SK-N-SH treated with all-trans-retinoic acid at 6 μM for 48 hours (cell line): ENCODE data around the gene MRPL17.

Source experiments
- ATAC-seq: fragments of 200-7000 bp; cut with Tn5 transposase; 3 replicates; pipeline ENCODE4 v1.9.1; 2020; ENCODE audit warnings: mild to moderate bottlenecking, moderate library complexity
- ARNTL ChIP-seq: fragments of 450-650 bp; formaldehyde crosslinking; IDR thresholded peaks from 2 replicates; pipeline ENCODE4 v1.5.0; 2020; ENCODE audit warnings: low read depth, mild to moderate bottlenecking, moderate library complexity, borderline replicate concordance
- BACH2 ChIP-seq: fragments of 250-450 bp; sonication (Bioruptor Pico); IDR thresholded peaks from 2 replicates; pipeline ENCODE4 v1.9.0; 2021; ENCODE audit warnings: mild to moderate bottlenecking, borderline replicate concordance
- CREB5 ChIP-seq: fragments of 250-450 bp; sonication (Bioruptor Pico); IDR thresholded peaks from 2 replicates; pipeline ENCODE4 v1.5.1; 2020; ENCODE audit warnings: low read depth, mild to moderate bottlenecking, moderate library complexity
- CSDC2 ChIP-seq: fragments of 250-450 bp; sonication (Bioruptor Pico); IDR thresholded peaks from 2 replicates; pipeline ENCODE4 v1.5.0; 2020; ENCODE audit warnings: mild to moderate bottlenecking, moderate library complexity
- CSRNP3 ChIP-seq: fragments of 250-450 bp; sonication (Bioruptor Pico); IDR thresholded peaks from 2 replicates; pipeline ENCODE4 v1.5.1; 2021; ENCODE audit warnings: mild to moderate bottlenecking, moderate library complexity
- ESRRG ChIP-seq: fragments of 250-450 bp; sonication (Bioruptor Pico); IDR thresholded peaks from 2 replicates; pipeline ENCODE4 v1.6.1; 2021; ENCODE audit warnings: mild to moderate bottlenecking
- GLIS3 ChIP-seq: fragments of 250-450 bp; sonication (Bioruptor Pico); IDR thresholded peaks from 2 replicates; pipeline ENCODE4 v1.5.0; 2020; ENCODE audit warnings: mild to moderate bottlenecking, moderate library complexity
- ISL1 ChIP-seq: fragments of 250-450 bp; sonication (Bioruptor Pico); IDR thresholded peaks from 2 replicates; pipeline ENCODE4 v2.1.2; 2022; ENCODE audit warnings: mild to moderate bottlenecking, moderate library complexity
- OSR1 ChIP-seq: fragments of 250-450 bp; sonication (Bioruptor Pico); IDR thresholded peaks from 2 replicates; pipeline ENCODE4 v1.8.0; 2022; ENCODE audit warnings: moderate library complexity, mild to moderate bottlenecking, inconsistent platforms
- PATZ1 ChIP-seq: fragments of 250-450 bp; sonication (Bioruptor Pico); IDR thresholded peaks from 2 replicates; pipeline ENCODE4 v1.8.0; 2020; ENCODE audit warnings: mild to moderate bottlenecking, moderate library complexity, borderline replicate concordance
- POU6F1 ChIP-seq: fragments of 250-450 bp; sonication (Bioruptor Pico); IDR thresholded peaks from 2 replicates; pipeline ENCODE4 v1.8.0; 2021; ENCODE audit warnings: low read depth, mild to moderate bottlenecking, moderate library complexity, borderline replicate concordance
- PPARA ChIP-seq: fragments of 250-450 bp; sonication (Bioruptor Pico); IDR thresholded peaks from 2 replicates; pipeline ENCODE4 v1.5.0; 2020; ENCODE audit warnings: mild to moderate bottlenecking, borderline replicate concordance
- RARB ChIP-seq: fragments of 250-450 bp; sonication (Bioruptor Pico); IDR thresholded peaks from 2 replicates; pipeline ENCODE4 v1.8.0; 2021; ENCODE audit warnings: mild to moderate bottlenecking, moderate library complexity
- TCF4 ChIP-seq: fragments of 250-450 bp; sonication (Bioruptor Pico); IDR thresholded peaks from 2 replicates; pipeline ENCODE4 v1.8.0; 2021; ENCODE audit warnings: mild to moderate bottlenecking, moderate library complexity, borderline replicate concordance
- TOX ChIP-seq: fragments of 250-450 bp; sonication (Bioruptor Pico); IDR thresholded peaks from 2 replicates; pipeline ENCODE4 v1.8.0; 2021; ENCODE audit warnings: mild to moderate bottlenecking, moderate library complexity, borderline replicate concordance
- ZC3H10 ChIP-seq: fragments of 250-450 bp; sonication (Bioruptor Pico); IDR thresholded peaks from 2 replicates; pipeline ENCODE4 v1.5.1; 2021; ENCODE audit warnings: mild to moderate bottlenecking, moderate library complexity
- ZFP3 ChIP-seq: fragments of 250-450 bp; sonication (Bioruptor Pico); IDR thresholded peaks from 2 replicates; pipeline ENCODE4 v1.5.0; 2020; ENCODE audit warnings: mild to moderate bottlenecking, moderate library complexity
- ZFP30 ChIP-seq: fragments of 450-650 bp; formaldehyde crosslinking; IDR thresholded peaks from 2 replicates; pipeline ENCODE4 v1.5.0; 2022; ENCODE audit warnings: mild to moderate bottlenecking, moderate library complexity
- ZNF565 ChIP-seq: fragments of 450-650 bp; formaldehyde crosslinking; conservative IDR thresholded peaks from 2 replicates; pipeline ENCODE4 v1.5.0; 2020; ENCODE audit warnings: low read depth, mild to moderate bottlenecking, moderate library complexity
- ZNF70 ChIP-seq: fragments of 450-650 bp; formaldehyde crosslinking; IDR thresholded peaks from 2 replicates; pipeline ENCODE4 v1.5.0; 2020; ENCODE audit warnings: mild to moderate bottlenecking, moderate library complexity
- ZNF8 ChIP-seq: fragments of 450-650 bp; formaldehyde crosslinking; IDR thresholded peaks from 2 replicates; pipeline ENCODE4 v1.5.0; 2020; ENCODE audit warnings: mild to moderate bottlenecking, moderate library complexity

Gene MRPL17

GRCh38 chr11:6650980-6651379 is 32.2 kb downstream of the MRPL17 start:
- TF ChIP-seq BACH2 (CRISPR knock-in tag) (no peak), PATZ1 (CRISPR knock-in tag) (no peak), ZFP3 (CRISPR knock-in tag) (no peak)
- ATAC-seq, result no peak

- ATAC-seq, result no peak
- TF ChIP-seq CREB5 (CRISPR knock-in tag), result no peak
- no peak for TF ChIP-seq CSDC2 (CRISPR knock-in tag)
- no peak for TF ChIP-seq ZFP30
Measured at GRCh38 chr11:6650104-6650503, 33.0 kb downstream of the MRPL17 start.

GRCh38 chr11:6648501-6648900 is 34.6 kb downstream of the MRPL17 start:
- TF ChIP-seq OSR1 (no peak), CSRNP3 (CRISPR knock-in tag) (no peak), ISL1 (no peak), TOX (CRISPR knock-in tag) (no peak), ZC3H10 (CRISPR knock-in tag) (no peak), CSDC2 (CRISPR knock-in tag) (no peak), RARB (CRISPR knock-in tag) (no peak), TCF4 (CRISPR knock-in tag) (no peak)
- ATAC-seq, result no peak

- TF ChIP-seq PPARA (no peak), ZNF8 (CRISPR knock-in tag) (no peak), ZNF70 (CRISPR knock-in tag) (no peak), ZNF565 (CRISPR knock-in tag) (no peak), POU6F1 (no peak), PATZ1 (CRISPR knock-in tag) (no peak), ESRRG (no peak), BACH2 (CRISPR knock-in tag) (no peak), OSR1 (no peak), ARNTL (CRISPR knock-in tag) (no peak), CSDC2 (CRISPR knock-in tag) (no peak), ZC3H10 (CRISPR knock-in tag) (no peak), GLIS3 (CRISPR knock-in tag) (no peak), TCF4 (CRISPR knock-in tag) (no peak)
- ATAC-seq, result no peak
Measured at GRCh38 chr11:6647836-6648235, 35.3 kb downstream of the MRPL17 start.
